ENCODE results near the gene KIF26A.

Gene KIF26A

GRCh38 chr14:104126753-104127152 lies 11.6 kb upstream of the KIF26A start:
- H3K4me1 ChIP-seq (ENCODE audit: insufficient read depth, low read length, severe bottlenecking), result no peaks in the 10 kb centered on the region
- no peaks in the 10 kb centered on the region for H3K79me2 ChIP-seq (ENCODE audit: insufficient read depth, low read length)
- peaks cover 26% of the 10 kb centered on the region for H3K9me3 ChIP-seq (ENCODE audit: low read length)
- H3K9ac ChIP-seq (ENCODE audit: low read length), result no peak overlapping the region
- no peaks in the 10 kb centered on the region for H3F3A ChIP-seq (ENCODE audit: insufficient read depth, low read length)
- H3K9me2 ChIP-seq (ENCODE audit: low read depth, low read length), result no peaks in the 10 kb centered on the region
- H4K20me1 ChIP-seq (ENCODE audit: insufficient read depth, low read length), result no peaks in the 10 kb centered on the region
- no peak overlapping the region for H3K4me2 ChIP-seq (ENCODE audit: low read length)
- no peak overlapping the region for H3K4me3 ChIP-seq (ENCODE audit: low read depth, low read length, poor library complexity, severe bottlenecking)
- H2AFZ ChIP-seq (ENCODE audit: low read length), result no peak overlapping the region
- H3K36me3 ChIP-seq (ENCODE audit: insufficient read depth, low read length), result no peaks in the 10 kb centered on the region
- TF ChIP-seq EZH2 (IDR thresholded peaks at IDR 0.05; ENCODE audit: borderline replicate concordance, low read length) (no peak), CTCF (IDR thresholded peaks at IDR 0.05; ENCODE audit: low read length) (no peak)
- H3K27ac ChIP-seq (ENCODE audit: low read depth, low read length, poor library complexity, severe bottlenecking), result no peak overlapping the region
- no peaks in the 10 kb centered on the region for H3K27me3 ChIP-seq (ENCODE audit: insufficient read depth, low read length)

- Histone ChIP-seq H3K9ac (ENCODE audit: low read length) (no peak overlapping the region), H4K20me1 (ENCODE audit: insufficient read depth, low read length) (no peaks in the 10 kb centered on the region)
- TF ChIP-seq CTCF (IDR thresholded peaks at IDR 0.05; ENCODE audit: low read length) (no peak), EZH2 (IDR thresholded peaks at IDR 0.05; ENCODE audit: borderline replicate concordance, low read length) (no peak)
These were observed 9.4 kb upstream of the KIF26A start for GRCh38 chr14:104128981-104129380.

GRCh38 chr14:104129556-104129955 lies 8.8 kb upstream of the KIF26A start:
- H3K79me2 ChIP-seq (ENCODE audit: insufficient read depth, low read length), result no peaks in the 10 kb centered on the region
- H2AFZ ChIP-seq (ENCODE audit: low read length), result no peak overlapping the region
- no peaks in the 10 kb centered on the region for H3K27me3 ChIP-seq (ENCODE audit: insufficient read depth, low read length)
- TF ChIP-seq CTCF (IDR thresholded peaks at IDR 0.05; ENCODE audit: low read length), result no peak
- TF ChIP-seq EZH2 (IDR thresholded peaks at IDR 0.05; ENCODE audit: borderline replicate concordance, low read length), result no peak
- H3K36me3 ChIP-seq (ENCODE audit: insufficient read depth, low read length), result no peaks in the 10 kb centered on the region
- peaks cover 21% of the 10 kb centered on the region for H3K9me3 ChIP-seq (ENCODE audit: low read length)
- no peak overlapping the region for H3K27ac ChIP-seq (ENCODE audit: low read depth, low read length, poor library complexity, severe bottlenecking)
- H3K4me1 ChIP-seq (ENCODE audit: insufficient read depth, low read length, severe bottlenecking), result no peaks in the 10 kb centered on the region
- H3F3A ChIP-seq (ENCODE audit: insufficient read depth, low read length), result no peaks in the 10 kb centered on the region
- no peak overlapping the region for H3K4me2 ChIP-seq (ENCODE audit: low read length)
- H4K20me1 ChIP-seq (ENCODE audit: insufficient read depth, low read length), result no peaks in the 10 kb centered on the region
- no peak overlapping the region for H3K9ac ChIP-seq (ENCODE audit: low read length)
- H3K4me3 ChIP-seq (ENCODE audit: low read depth, low read length, poor library complexity, severe bottlenecking), result no peak overlapping the region
- H3K9me2 ChIP-seq (ENCODE audit: low read depth, low read length), result no peaks in the 10 kb centered on the region

More at GRCh38 chr14:104128981-104129380, 9.4 kb upstream of the KIF26A start:
- Histone ChIP-seq H3K4me1 (ENCODE audit: insufficient read depth, low read length, severe bottlenecking) (no peaks in the 10 kb centered on the region), H2AFZ (ENCODE audit: low read length) (no peak overlapping the region), H3K36me3 (ENCODE audit: insufficient read depth, low read length) (no peaks in the 10 kb centered on the region), H3K4me2 (ENCODE audit: low read length) (no peak overlapping the region), H3K9me3 (ENCODE audit: low read length) (peaks cover 22% of the 10 kb centered on the region), H3K9me2 (ENCODE audit: low read depth, low read length) (no peaks in the 10 kb centered on the region), H3K27ac (ENCODE audit: low read depth, low read length, poor library complexity, severe bottlenecking) (no peak overlapping the region), H3K79me2 (ENCODE audit: insufficient read depth, low read length) (no peaks in the 10 kb centered on the region), H3F3A (ENCODE audit: insufficient read depth, low read length) (no peaks in the 10 kb centered on the region), H3K4me3 (ENCODE audit: low read depth, low read length, poor library complexity, severe bottlenecking) (no peak overlapping the region), H3K27me3 (ENCODE audit: insufficient read depth, low read length) (no peaks in the 10 kb centered on the region)

All from OCI-LY1 (cell line).